Suppressor macrophage treated with lipopolysaccharide for 4 hours (primary cell): Measurements from ENCODE around the gene HSD17B13.
"Not testable (repeated sequence)": the region's sequence is repeated elsewhere in the genome, so short reads cannot be mapped to it uniquely, and the experiment has no call there.

Experiments used
- DNase-seq: peaks from one replicate; pipeline ENCODE4 v3.0.0-alpha.2; 2020

The HSD17B13 gene

GRCh38 chr4:87315000-87315399 lies 7.7 kb downstream of the HSD17B13 start:
- DNase-seq, result not testable (repeated sequence)

- no peak for DNase-seq
These were observed 8.9 kb downstream of the HSD17B13 start for GRCh38 chr4:87313756-87314155.

GRCh38 chr4:87311684-87312083 lies 11.0 kb downstream of the HSD17B13 start:
- DNase-seq, result no peak

GRCh38 chr4:87310691-87311335 lies 11.9 kb downstream of the HSD17B13 start:
- no peak for DNase-seq

GRCh38 chr4:87309625-87310024 lies 13.1 kb downstream of the HSD17B13 start:
- DNase-seq, result no peak

- DNase-seq, result no peak
These were observed 16.6 kb downstream of the HSD17B13 start for GRCh38 chr4:87306056-87306455.

- DNase-seq, result no peak
These were observed 17.1 kb downstream of the HSD17B13 start for GRCh38 chr4:87305562-87305961.

- DNase-seq, result no peak
These were observed 17.8 kb downstream of the HSD17B13 start for GRCh38 chr4:87304745-87305432.

GRCh38 chr4:87299898-87300297 lies 22.8 kb downstream of the HSD17B13 start:
- DNase-seq, result no peak

GRCh38 chr4:87298362-87298761 lies 24.3 kb downstream of the HSD17B13 start:
- no peak for DNase-seq

GRCh38 chr4:87294911-87295310 lies 27.8 kb downstream of the HSD17B13 start:
- DNase-seq, result not testable (repeated sequence)

- DNase-seq, result not testable (repeated sequence)
These were observed 28.8 kb downstream of the HSD17B13 start for GRCh38 chr4:87293889-87294288.

- no peak for DNase-seq
These were observed 35.7 kb downstream of the HSD17B13 start for GRCh38 chr4:87286970-87287369.

GRCh38 chr4:87284268-87284667 lies 38.4 kb downstream of the HSD17B13 start:
- not testable (repeated sequence) for DNase-seq

GRCh38 chr4:87283151-87283550 lies 39.5 kb downstream of the HSD17B13 start:
- DNase-seq, result no peak

- no peak for DNase-seq
These were observed 41.1 kb downstream of the HSD17B13 start for GRCh38 chr4:87281603-87282002.

GRCh38 chr4:87278335-87278794 lies 44.3 kb downstream of the HSD17B13 start:
- DNase-seq, result no peak

- no peak for DNase-seq
These were observed 47.4 kb downstream of the HSD17B13 start for GRCh38 chr4:87275311-87275710.

- no peak for DNase-seq
These were observed 47.9 kb downstream of the HSD17B13 start for GRCh38 chr4:87274803-87275202.

GRCh38 chr4:87274327-87274726 lies 48.4 kb downstream of the HSD17B13 start:
- DNase-seq, result no peak

GRCh38 chr4:87270825-87271224 lies 51.9 kb downstream of the HSD17B13 start:
- DNase-seq, result no peak

- DNase-seq, result peak; percentile 10
These were observed 52.5 kb downstream of the HSD17B13 start for GRCh38 chr4:87270144-87270543.

- DNase-seq, result no peak
These were observed 54.3 kb downstream of the HSD17B13 start for GRCh38 chr4:87268411-87268810.

- no peak for DNase-seq
These were observed 55.7 kb downstream of the HSD17B13 start for GRCh38 chr4:87266986-87267385.

- no peak for DNase-seq
These were observed 59.8 kb downstream of the HSD17B13 start for GRCh38 chr4:87262886-87263285.
